ENCODE results near the gene TENM3.

DNA sequence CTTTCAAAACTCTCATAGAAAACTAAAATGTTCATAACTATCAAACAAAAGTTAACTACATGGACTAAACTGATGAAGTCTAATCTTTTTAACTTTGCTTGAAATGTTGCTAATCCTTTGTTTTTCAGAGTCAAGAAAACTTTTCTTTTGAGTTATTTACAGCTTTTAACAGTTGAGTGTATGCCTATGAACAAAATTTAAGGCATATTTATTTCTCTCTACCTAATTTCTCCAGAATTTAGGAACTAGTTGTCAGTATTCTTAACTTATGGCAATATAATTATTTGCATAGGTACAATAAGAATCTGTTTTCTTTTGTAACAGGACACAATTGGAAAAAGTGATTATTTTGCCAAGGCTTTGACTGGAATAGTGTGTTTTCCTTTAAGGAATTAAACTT lies 23.8 kb downstream of the TENM3 start:
- TF ChIP-seq, protein P1, sequence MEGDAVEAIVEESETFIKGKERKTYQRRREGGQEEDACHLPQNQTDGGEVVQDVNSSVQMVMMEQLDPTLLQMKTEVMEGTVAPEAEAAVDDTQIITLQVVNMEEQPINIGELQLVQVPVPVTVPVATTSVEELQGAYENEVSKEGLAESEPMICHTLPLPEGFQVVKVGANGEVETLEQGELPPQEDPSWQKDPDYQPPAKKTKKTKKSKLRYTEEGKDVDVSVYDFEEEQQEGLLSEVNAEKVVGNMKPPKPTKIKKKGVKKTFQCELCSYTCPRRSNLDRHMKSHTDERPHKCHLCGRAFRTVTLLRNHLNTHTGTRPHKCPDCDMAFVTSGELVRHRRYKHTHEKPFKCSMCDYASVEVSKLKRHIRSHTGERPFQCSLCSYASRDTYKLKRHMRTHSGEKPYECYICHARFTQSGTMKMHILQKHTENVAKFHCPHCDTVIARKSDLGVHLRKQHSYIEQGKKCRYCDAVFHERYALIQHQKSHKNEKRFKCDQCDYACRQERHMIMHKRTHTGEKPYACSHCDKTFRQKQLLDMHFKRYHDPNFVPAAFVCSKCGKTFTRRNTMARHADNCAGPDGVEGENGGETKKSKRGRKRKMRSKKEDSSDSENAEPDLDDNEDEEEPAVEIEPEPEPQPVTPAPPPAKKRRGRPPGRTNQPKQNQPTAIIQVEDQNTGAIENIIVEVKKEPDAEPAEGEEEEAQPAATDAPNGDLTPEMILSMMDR (IDR thresholded peaks at IDR 0.05; ENCODE audit: low read depth, low read length): no peak
- TF ChIP-seq EZH2phosphoT487 (IDR thresholded peaks at IDR 0.05; ENCODE audit: low read depth): no peak
